KMS-11 (cell line): ENCODE data around the gene ADGRV1.
A peak's percentile ranks its signal among the peaks of the same experiment; 100 is the strongest.

ENCODE experiments used
- H2AFZ ChIP-seq: fragments of 200-600 bp; sonication (generic); 2 replicates; pipeline ENCODE4 v1.6.1; 2016; ENCODE audit warnings: antibody characterized with exemption, mixed run types, low read depth
- H3K27ac ChIP-seq: fragments of 200-600 bp; sonication (generic); 2 replicates; pipeline ENCODE4 v1.6.1; 2016; ENCODE audit warnings: mild to moderate bottlenecking, mixed run types
- H3K27me3 ChIP-seq: fragments of 200-600 bp; sonication (generic); 2 replicates; pipeline ENCODE4 v1.6.1; 2017; ENCODE audit warnings: mild to moderate bottlenecking, low read depth, mixed run types, moderate library complexity; ENCODE audit not compliant: insufficient read depth
- H3K36me3 ChIP-seq: fragments of 200-600 bp; sonication (generic); 2 replicates; pipeline ENCODE4 v1.6.1; 2017; ENCODE audit warnings: mild to moderate bottlenecking, mixed run types; ENCODE audit not compliant: insufficient read depth
- H3K4me1 ChIP-seq: fragments of 200-600 bp; sonication (generic); 2 replicates; pipeline ENCODE4 v1.6.1; 2016; ENCODE audit warnings: mild to moderate bottlenecking, low read depth, mixed run types; ENCODE audit not compliant: poor library complexity, severe bottlenecking
- H3K4me2 ChIP-seq: fragments of 200-600 bp; sonication (generic); 2 replicates; pipeline ENCODE4 v1.7.0; 2016; ENCODE audit warnings: mild to moderate bottlenecking, mixed run types
- H3K4me3 ChIP-seq: fragments of 200-600 bp; sonication (generic); IDR thresholded peaks from 2 replicates; pipeline ENCODE4 v1.6.1; 2017; ENCODE audit warnings: low read depth, low read length, mixed read lengths; ENCODE audit not compliant: insufficient read depth
- H3K79me2 ChIP-seq: fragments of 200-600 bp; sonication (generic); 2 replicates; pipeline ENCODE4 v1.6.1; 2016; ENCODE audit warnings: low read depth, mixed run types; ENCODE audit not compliant: insufficient read depth
- H3K9ac ChIP-seq: fragments of 200-600 bp; sonication (generic); 2 replicates; pipeline ENCODE4 v1.6.1; 2016; ENCODE audit warnings: mild to moderate bottlenecking, mixed run types
- H4K20me1 ChIP-seq: fragments of 200-600 bp; sonication (generic); 2 replicates; pipeline ENCODE4 v1.6.1; 2016; ENCODE audit warnings: mild to moderate bottlenecking, mixed run types; ENCODE audit not compliant: insufficient read depth
- CTCF ChIP-seq: fragments of 200-600 bp; sonication (generic); conservative IDR thresholded peaks from 2 replicates; pipeline ENCODE4 v1.6.1; 2017; ENCODE audit warnings: low read depth, mild to moderate bottlenecking, antibody characterized with exemption, low read length, moderate library complexity, mixed read lengths

The ADGRV1 gene

GRCh38 chr5:90932052-90932699 is 373.6 kb downstream of the ADGRV1 start:
- Histone ChIP-seq H3K4me3 (no peak overlapping the region), H3K79me2 (no peaks in the 10 kb centered on the region), H3K4me2 (no peak overlapping the region), H3K27ac (no peak overlapping the region), H2AFZ (no peak overlapping the region), H4K20me1 (no peaks in the 10 kb centered on the region), H3K4me1 (no peaks in the 10 kb centered on the region), H3K27me3 (no peaks in the 10 kb centered on the region), H3K36me3 (no peaks in the 10 kb centered on the region), H3K9ac (no peak overlapping the region)
- peak; percentile 87 for TF ChIP-seq CTCF

- Histone ChIP-seq H3K4me1 (no peaks in the 10 kb centered on the region), H3K9ac (no peak overlapping the region), H3K36me3 (no peaks in the 10 kb centered on the region), H3K27ac (no peak overlapping the region), H3K27me3 (no peaks in the 10 kb centered on the region), H3K4me2 (no peak overlapping the region), H3K79me2 (no peaks in the 10 kb centered on the region), H2AFZ (no peak overlapping the region), H3K4me3 (no peak overlapping the region), H4K20me1 (no peaks in the 10 kb centered on the region)
- no peak for TF ChIP-seq CTCF
Observed at GRCh38 chr5:90933298-90933697, 374.7 kb downstream of the ADGRV1 start.

GRCh38 chr5:90934091-90934719 is 375.6 kb downstream of the ADGRV1 start:
- Histone ChIP-seq H4K20me1 (no peaks in the 10 kb centered on the region), H3K36me3 (no peaks in the 10 kb centered on the region), H3K4me3 (no peak overlapping the region), H2AFZ (no peak overlapping the region), H3K79me2 (no peaks in the 10 kb centered on the region), H3K27me3 (no peaks in the 10 kb centered on the region), H3K4me1 (no peaks in the 10 kb centered on the region), H3K9ac (no peak overlapping the region), H3K4me2 (no peak overlapping the region), H3K27ac (no peak overlapping the region)
- no peak for TF ChIP-seq CTCF

- no peak overlapping the region for H3K4me3 ChIP-seq
- H3K27me3 ChIP-seq: no peaks in the 10 kb centered on the region
- H3K79me2 ChIP-seq: no peaks in the 10 kb centered on the region
- H4K20me1 ChIP-seq: no peaks in the 10 kb centered on the region
- no peaks in the 10 kb centered on the region for H3K4me1 ChIP-seq
- no peak overlapping the region for H3K27ac ChIP-seq
- H3K4me2 ChIP-seq: no peak overlapping the region
- no peak for TF ChIP-seq CTCF
- no peaks in the 10 kb centered on the region for H3K36me3 ChIP-seq
- no peak overlapping the region for H3K9ac ChIP-seq
- no peak overlapping the region for H2AFZ ChIP-seq
Observed at GRCh38 chr5:90934738-90935137, 376.1 kb downstream of the ADGRV1 start.
